AML-193 (cell line): ENCODE results near the gene ARRB1.
A peak's percentile ranks its signal among the peaks of the same experiment; 100 is the strongest.

Experiments used
- DNase-seq, 2 experiments: peaks; one replicate each; lab custom pipeline; 2025; lab: John Stamatoyannopoulos, UW

ARRB1 gene

GRCh38 chr11:75301131-75301530 lies 50.3 kb downstream of the ARRB1 start:
- DNase-seq, result no peak

GRCh38 chr11:75298976-75299260 lies 52.5 kb downstream of the ARRB1 start:
- no peak for DNase-seq

- no peak for DNase-seq
These were observed 53.1 kb downstream of the ARRB1 start for GRCh38 chr11:75298191-75298975.

GRCh38 chr11:75293903-75294302 lies 57.6 kb downstream of the ARRB1 start:
- no peak for DNase-seq

- no peak for DNase-seq
These were observed 58.5 kb downstream of the ARRB1 start for GRCh38 chr11:75292943-75293342.

GRCh38 chr11:75291741-75292140 lies 59.7 kb downstream of the ARRB1 start:
- DNase-seq, result no peak

GRCh38 chr11:75289919-75290318 lies 61.5 kb downstream of the ARRB1 start:
- DNase-seq, result no peak

- DNase-seq, result no peak
These were observed 62.0 kb downstream of the ARRB1 start for GRCh38 chr11:75289511-75289760.

GRCh38 chr11:75287579-75287978 lies 63.9 kb downstream of the ARRB1 start:
- no peak for DNase-seq

- no peak for DNase-seq
These were observed 64.5 kb downstream of the ARRB1 start for GRCh38 chr11:75286826-75287465.

- no peak for DNase-seq
These were observed 65.6 kb downstream of the ARRB1 start for GRCh38 chr11:75285776-75286360.

GRCh38 chr11:75283391-75283931 lies 68.0 kb downstream of the ARRB1 start:
- DNase-seq, result no peak

GRCh38 chr11:75281469-75282095 lies 69.9 kb downstream of the ARRB1 start:
- DNase-seq, result no peak

- DNase-seq, result no peak
These were observed 70.5 kb downstream of the ARRB1 start for GRCh38 chr11:75280770-75281468.

GRCh38 chr11:75280227-75280701 lies 71.2 kb downstream of the ARRB1 start:
- peak; percentile 50 to 59 for DNase-seq

GRCh38 chr11:75279273-75279672 lies 72.2 kb downstream of the ARRB1 start:
- no peak for DNase-seq

GRCh38 chr11:75277991-75278790 lies 73.3 kb downstream of the ARRB1 start:
- DNase-seq, result no peak

GRCh38 chr11:75277211-75277805 lies 74.2 kb downstream of the ARRB1 start:
- DNase-seq, result no peak

GRCh38 chr11:75276686-75277085 lies 74.8 kb downstream of the ARRB1 start:
- no peak for DNase-seq

GRCh38 chr11:75276186-75276585 lies 75.3 kb downstream of the ARRB1 start:
- no peak for DNase-seq

- no peak for DNase-seq
These were observed 75.9 kb downstream of the ARRB1 start for GRCh38 chr11:75275581-75275980.
